H1 (cell line): ENCODE data around the gene OR10P1. TPM values are rescaled to one million over a fixed set of nuclear protein-coding genes. Genes with fewer than 3 reads are reported as not detected.

ENCODE experiments used
- BCL11A ChIP-seq, 2 experiments: IDR thresholded peaks; one replicate each; pipeline ENCODE4 v1.6.1; 2011; ENCODE audit warnings: low read depth in 2 of 2, low read length in 2 of 2, mild to moderate bottlenecking in 2 of 2
- CEBPB ChIP-seq: IDR thresholded peaks from 2 replicates; pipeline ENCODE4 v1.6.1; 2012; ENCODE audit warnings: low read depth, low read length
- HDAC2 ChIP-seq, 2 experiments: fragments of 300-600 bp in 1 of 2; sonication (generic) in 1 of 2; IDR thresholded peaks; 2 replicates each; pipeline ENCODE4 v1.6.1; 2011 to 2012; ENCODE audit warnings: low read depth in 2 of 2, low read length in 2 of 2, mild to moderate bottlenecking in 2 of 2, moderate library complexity in 2 of 2, borderline replicate concordance in 1 of 2, inconsistent platforms in 1 of 2
- JUND ChIP-seq: IDR thresholded peaks from 2 replicates; pipeline ENCODE4 v1.6.1; 2011; ENCODE audit warnings: mild to moderate bottlenecking, improper control_type of control experiment, low read length
- KDM1A ChIP-seq: fragments of 200-600, 300-600 bp; sonication (generic); IDR thresholded peaks from 2 replicates; pipeline ENCODE4 v1.7.1; 2016; ENCODE audit warnings: mild to moderate bottlenecking, low read length, borderline replicate concordance
- NRF1 ChIP-seq: IDR thresholded peaks from 2 replicates; pipeline ENCODE4 v1.6.1; 2011; ENCODE audit warnings: mild to moderate bottlenecking, low read depth, low read length, improper control_type of control experiment
- YY1 ChIP-seq: IDR thresholded peaks from 2 replicates; pipeline ENCODE4 v1.6.1; 2011; ENCODE audit warnings: low read depth, mild to moderate bottlenecking, low read length
- polyA plus RNA-seq, 7 experiments: library from polyadenylated mRNA; depleted of rRNA in 3 of 7; stranded (reverse) in 5 of 7; unstranded in 2 of 7; fragments of >200 nt in 5 of 7; fragments of 200-250 nt in 2 of 7; gene quantifications; 1 replicate in 5 of 7; 2 replicates in 1 of 7; 4 replicates in 1 of 7; pipeline versions ENCODE4 v1.2.1 to v1.2.3, GENCODE V29; 2011 to 2013; ENCODE audit warnings: missing spikeins in 2 of 7, mixed read lengths in 2 of 7
- total RNA-seq: library from RNA; stranded (reverse); fragmentation: NEBNext Ultra II Directional; extraction: Animal tissue kit (Norgen Biotek cat#: 25700); gene quantifications from 2 replicates; pipeline ENCODE4 v1.2.1, GENCODE V29; 2021
- TF ChIP-seq, protein P1 (sequence below): fragments of 300-600 bp; sonication (generic); IDR thresholded peaks from 2 replicates; pipeline ENCODE4 v1.7.1; 2012; ENCODE audit warnings: low read length, moderate library complexity, mild to moderate bottlenecking, inconsistent platforms; ENCODE audit not compliant: insufficient replicate concordance
- TF ChIP-seq, protein P2 (sequence below): IDR thresholded peaks from 2 replicates; pipeline ENCODE4 v1.6.1; 2011; ENCODE audit warnings: low read depth, mild to moderate bottlenecking, low read length; ENCODE audit not compliant: insufficient read depth

OR10P1 gene
- total and polyA plus RNA-seq, 2 of the 8 experiments (the other 6 are each of a cell fraction or from before 2014, with no cell fraction given) = not detected

DNA sequence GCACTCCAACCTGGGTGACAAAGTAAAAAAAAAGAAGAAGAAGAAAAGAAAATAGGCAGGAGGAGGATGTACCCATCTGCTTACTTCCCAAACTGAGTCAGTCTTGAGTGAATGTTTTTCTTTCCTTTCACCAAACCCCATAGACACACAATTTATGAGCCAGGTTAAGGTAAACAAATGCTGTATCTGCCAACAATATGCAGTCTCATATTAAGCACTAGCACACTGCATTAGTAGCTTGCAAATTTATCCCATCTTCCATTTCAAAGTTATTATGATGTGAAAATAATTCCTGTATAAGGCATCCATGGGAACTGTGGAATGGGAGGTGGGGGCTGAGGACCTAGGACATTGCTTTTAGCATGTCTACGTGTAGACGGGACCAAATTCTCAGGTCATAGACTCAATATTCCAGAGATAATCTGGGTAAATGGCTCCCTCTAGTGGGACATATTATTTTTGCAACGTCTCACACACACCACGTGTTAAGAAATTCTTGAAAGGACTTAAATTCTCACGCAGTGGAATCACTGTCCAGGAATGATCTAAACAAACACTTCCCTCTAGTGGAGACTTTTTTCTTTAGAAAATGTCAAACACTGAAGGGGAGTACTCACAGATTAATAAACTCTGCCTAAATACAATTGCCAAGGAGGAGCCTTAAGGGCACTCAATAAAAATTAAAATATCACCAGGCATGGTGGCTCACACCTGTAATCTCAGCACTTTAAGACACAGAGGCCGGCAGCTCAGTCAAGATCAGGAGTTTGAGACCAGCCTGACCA, 17.1 kb upstream of the OR10P1 start (continued):
- TF ChIP-seq, protein P1, sequence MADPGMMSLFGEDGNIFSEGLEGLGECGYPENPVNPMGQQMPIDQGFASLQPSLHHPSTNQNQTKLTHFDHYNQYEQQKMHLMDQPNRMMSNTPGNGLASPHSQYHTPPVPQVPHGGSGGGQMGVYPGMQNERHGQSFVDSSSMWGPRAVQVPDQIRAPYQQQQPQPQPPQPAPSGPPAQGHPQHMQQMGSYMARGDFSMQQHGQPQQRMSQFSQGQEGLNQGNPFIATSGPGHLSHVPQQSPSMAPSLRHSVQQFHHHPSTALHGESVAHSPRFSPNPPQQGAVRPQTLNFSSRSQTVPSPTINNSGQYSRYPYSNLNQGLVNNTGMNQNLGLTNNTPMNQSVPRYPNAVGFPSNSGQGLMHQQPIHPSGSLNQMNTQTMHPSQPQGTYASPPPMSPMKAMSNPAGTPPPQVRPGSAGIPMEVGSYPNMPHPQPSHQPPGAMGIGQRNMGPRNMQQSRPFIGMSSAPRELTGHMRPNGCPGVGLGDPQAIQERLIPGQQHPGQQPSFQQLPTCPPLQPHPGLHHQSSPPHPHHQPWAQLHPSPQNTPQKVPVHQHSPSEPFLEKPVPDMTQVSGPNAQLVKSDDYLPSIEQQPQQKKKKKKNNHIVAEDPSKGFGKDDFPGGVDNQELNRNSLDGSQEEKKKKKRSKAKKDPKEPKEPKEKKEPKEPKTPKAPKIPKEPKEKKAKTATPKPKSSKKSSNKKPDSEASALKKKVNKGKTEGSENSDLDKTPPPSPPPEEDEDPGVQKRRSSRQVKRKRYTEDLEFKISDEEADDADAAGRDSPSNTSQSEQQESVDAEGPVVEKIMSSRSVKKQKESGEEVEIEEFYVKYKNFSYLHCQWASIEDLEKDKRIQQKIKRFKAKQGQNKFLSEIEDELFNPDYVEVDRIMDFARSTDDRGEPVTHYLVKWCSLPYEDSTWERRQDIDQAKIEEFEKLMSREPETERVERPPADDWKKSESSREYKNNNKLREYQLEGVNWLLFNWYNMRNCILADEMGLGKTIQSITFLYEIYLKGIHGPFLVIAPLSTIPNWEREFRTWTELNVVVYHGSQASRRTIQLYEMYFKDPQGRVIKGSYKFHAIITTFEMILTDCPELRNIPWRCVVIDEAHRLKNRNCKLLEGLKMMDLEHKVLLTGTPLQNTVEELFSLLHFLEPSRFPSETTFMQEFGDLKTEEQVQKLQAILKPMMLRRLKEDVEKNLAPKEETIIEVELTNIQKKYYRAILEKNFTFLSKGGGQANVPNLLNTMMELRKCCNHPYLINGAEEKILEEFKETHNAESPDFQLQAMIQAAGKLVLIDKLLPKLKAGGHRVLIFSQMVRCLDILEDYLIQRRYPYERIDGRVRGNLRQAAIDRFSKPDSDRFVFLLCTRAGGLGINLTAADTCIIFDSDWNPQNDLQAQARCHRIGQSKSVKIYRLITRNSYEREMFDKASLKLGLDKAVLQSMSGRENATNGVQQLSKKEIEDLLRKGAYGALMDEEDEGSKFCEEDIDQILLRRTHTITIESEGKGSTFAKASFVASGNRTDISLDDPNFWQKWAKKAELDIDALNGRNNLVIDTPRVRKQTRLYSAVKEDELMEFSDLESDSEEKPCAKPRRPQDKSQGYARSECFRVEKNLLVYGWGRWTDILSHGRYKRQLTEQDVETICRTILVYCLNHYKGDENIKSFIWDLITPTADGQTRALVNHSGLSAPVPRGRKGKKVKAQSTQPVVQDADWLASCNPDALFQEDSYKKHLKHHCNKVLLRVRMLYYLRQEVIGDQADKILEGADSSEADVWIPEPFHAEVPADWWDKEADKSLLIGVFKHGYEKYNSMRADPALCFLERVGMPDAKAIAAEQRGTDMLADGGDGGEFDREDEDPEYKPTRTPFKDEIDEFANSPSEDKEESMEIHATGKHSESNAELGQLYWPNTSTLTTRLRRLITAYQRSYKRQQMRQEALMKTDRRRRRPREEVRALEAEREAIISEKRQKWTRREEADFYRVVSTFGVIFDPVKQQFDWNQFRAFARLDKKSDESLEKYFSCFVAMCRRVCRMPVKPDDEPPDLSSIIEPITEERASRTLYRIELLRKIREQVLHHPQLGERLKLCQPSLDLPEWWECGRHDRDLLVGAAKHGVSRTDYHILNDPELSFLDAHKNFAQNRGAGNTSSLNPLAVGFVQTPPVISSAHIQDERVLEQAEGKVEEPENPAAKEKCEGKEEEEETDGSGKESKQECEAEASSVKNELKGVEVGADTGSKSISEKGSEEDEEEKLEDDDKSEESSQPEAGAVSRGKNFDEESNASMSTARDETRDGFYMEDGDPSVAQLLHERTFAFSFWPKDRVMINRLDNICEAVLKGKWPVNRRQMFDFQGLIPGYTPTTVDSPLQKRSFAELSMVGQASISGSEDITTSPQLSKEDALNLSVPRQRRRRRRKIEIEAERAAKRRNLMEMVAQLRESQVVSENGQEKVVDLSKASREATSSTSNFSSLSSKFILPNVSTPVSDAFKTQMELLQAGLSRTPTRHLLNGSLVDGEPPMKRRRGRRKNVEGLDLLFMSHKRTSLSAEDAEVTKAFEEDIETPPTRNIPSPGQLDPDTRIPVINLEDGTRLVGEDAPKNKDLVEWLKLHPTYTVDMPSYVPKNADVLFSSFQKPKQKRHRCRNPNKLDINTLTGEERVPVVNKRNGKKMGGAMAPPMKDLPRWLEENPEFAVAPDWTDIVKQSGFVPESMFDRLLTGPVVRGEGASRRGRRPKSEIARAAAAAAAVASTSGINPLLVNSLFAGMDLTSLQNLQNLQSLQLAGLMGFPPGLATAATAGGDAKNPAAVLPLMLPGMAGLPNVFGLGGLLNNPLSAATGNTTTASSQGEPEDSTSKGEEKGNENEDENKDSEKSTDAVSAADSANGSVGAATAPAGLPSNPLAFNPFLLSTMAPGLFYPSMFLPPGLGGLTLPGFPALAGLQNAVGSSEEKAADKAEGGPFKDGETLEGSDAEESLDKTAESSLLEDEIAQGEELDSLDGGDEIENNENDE = no peak
- no peak for TF ChIP-seq BCL11A (IDR thresholded peaks at IDR 0.05; ENCODE audit: low read depth in 2 of 2, low read length in 2 of 2)
- peak; percentile 56; the same call in 1 of the 2 replicates for TF ChIP-seq CEBPB
- TF ChIP-seq NRF1 = no peak
- TF ChIP-seq, protein P2, sequence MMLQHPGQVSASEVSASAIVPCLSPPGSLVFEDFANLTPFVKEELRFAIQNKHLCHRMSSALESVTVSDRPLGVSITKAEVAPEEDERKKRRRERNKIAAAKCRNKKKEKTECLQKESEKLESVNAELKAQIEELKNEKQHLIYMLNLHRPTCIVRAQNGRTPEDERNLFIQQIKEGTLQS = peak; percentile 29; the same call in 1 of the 2 replicates
- TF ChIP-seq KDM1A = no peak
- no peak for TF ChIP-seq HDAC2 (IDR thresholded peaks at IDR 0.05; ENCODE audit: borderline replicate concordance in 1 of 2, low read depth in 2 of 2, low read length in 2 of 2)
- no peak for TF ChIP-seq YY1
- peak; percentile 84 for TF ChIP-seq JUND
